MV-4-11 (cell line): ENCODE results near the gene CRIP1.

ENCODE experiments used
- DNase-seq: peaks from one replicate; lab custom pipeline; 2025; lab: John Stamatoyannopoulos, UW

The CRIP1 gene

GRCh38 chr14:105486163-105486973 lies at the start of gene CRIP1:
Gene CRIP1, plus strand, starts transcription at chr14:105486886. Its CDS starts 374 bp downstream, at chr14:105487260.
- DNase-seq: no peak

GRCh38 chr14:105436891-105437722 lies 49.6 kb upstream of the CRIP1 start:
- DNase-seq: no peak

GRCh38 chr14:105437723-105438500 lies 48.8 kb upstream of the CRIP1 start:
- DNase-seq: no peak

DNA sequence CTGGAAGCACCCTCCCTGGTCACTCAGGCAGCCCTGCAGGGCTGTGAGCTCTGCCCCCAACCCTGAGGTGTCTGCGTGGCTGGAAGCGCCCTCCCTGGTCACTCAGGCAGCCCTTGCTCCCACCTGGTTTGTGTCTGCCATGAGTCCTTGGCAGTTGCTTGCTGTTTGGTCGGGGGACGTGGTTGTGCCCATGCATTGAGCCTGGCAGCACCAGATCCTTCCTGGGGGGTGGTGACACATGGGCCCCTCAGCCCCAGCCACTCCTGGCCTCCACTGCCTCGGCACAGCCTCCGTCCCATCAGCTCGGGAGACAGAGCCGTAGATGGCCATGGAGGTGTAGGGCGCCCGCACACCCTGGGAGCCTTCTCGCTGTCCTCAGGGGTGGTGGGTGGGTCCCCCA lies 47.5 kb upstream of the CRIP1 start:
- DNase-seq: no peak

DNA sequence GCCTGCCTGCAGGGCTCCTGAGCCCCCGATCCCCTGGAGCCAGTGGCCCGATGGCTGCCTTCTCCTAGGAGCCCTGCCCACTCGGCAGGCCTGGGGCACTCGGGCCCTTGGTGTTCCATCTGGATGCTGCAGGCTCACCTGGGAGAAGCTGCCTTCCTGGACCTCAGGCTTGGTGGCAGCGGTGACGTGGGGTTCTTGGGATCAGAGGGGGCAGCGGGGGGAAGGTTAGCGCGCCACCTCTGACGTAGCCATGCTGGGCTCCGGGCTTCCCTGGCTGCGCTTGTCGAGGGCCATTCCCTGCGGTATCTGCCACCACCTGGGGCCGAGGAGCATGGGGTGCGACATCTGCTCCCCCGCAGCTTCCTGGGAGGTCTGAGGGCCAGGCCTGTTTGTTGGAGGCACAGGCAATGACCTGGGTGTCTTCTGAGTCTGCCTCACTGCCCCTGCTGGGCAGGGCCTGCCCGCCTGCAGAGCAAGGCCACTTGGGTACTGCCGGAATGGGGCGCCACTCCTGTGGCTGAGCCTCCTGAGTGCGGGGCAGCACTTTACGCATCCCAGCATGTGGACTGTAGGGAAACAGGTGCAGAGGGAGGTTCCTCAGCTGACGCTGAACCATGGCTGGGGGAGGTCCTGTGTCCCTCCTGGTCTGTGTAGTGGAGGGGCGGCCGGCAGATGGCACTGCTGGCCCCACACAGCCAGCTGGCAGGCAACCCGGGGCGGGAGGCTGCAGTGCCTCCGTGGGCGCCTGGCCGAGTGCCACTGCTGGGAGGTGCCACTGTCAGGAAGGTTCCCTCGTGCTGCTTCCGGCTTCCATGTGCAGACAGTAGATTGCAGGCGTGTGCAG lies 46.8 kb upstream of the CRIP1 start:
- DNase-seq: no peak

- DNase-seq: no peak
These were observed 46.2 kb upstream of the CRIP1 start for GRCh38 chr14:105440554-105440900.

- DNase-seq: no peak
These were observed 45.7 kb upstream of the CRIP1 start for GRCh38 chr14:105440992-105441391.

DNA sequence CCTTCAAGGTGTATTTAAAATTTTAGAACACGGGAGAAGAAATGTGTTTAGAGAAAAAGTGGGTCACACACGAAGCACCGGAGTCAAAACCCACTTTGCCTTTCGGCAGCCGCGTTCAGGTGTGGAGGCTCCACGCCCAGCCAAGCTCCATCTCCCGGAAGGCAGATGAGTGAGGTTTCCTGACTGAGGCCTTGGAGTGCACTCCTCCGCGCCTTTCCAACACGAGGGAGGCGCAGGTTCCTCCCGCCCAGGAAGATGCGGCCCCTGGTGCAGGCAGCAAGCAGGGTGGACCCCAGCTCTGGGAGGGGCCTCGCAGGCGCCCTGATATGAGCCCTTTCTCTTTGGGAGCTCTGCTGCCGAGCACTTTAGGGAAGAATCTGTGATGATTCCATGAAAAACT lies 44.6 kb upstream of the CRIP1 start:
- no peak for DNase-seq

DNA sequence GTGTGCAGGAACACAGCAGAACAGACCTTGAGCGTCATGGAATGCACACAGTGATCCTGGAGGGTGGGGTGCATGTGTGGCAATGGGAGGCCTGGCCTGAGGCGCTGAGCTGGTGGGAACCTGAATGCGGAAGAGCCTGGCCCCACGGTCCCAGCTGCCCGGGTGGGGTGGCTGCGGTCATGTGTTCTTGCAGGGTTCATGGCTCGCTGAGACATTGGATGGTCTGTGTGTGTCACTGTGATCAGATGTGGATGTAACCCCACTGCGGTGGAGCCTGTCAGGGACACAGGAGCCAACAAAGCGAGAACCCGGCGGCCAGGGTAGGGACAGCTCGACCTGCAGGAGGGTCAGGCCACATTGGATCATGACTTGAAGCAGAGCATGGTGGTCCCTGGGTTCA lies 43.9 kb upstream of the CRIP1 start:
- DNase-seq: no peak

DNA sequence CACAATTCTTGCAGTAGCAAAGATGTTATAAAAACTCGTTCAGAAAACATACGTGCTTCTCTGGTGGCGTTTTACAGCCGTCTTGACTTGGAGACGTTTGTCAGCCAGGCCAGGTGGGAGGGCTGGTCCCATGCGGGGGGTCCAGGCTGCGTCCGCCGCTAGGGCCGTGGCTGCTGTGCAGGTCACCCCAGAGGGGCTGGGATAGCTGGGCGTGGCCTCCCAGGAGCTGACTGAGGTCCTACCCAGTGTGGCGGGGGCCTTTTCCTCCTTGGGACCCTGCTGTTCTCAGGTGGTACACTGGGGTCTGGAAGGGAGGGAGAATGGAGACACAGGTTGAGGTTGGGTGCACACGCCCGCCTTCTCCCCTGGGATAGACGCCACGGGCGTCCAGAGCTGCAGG lies 41.8 kb upstream of the CRIP1 start:
- no peak for DNase-seq

GRCh38 chr14:105445290-105445689 lies 41.4 kb upstream of the CRIP1 start:
- no peak for DNase-seq

GRCh38 chr14:105445901-105446845 lies 40.5 kb upstream of the CRIP1 start:
- no peak for DNase-seq

GRCh38 chr14:105446971-105447370 lies 39.7 kb upstream of the CRIP1 start:
- DNase-seq: no peak

DNA sequence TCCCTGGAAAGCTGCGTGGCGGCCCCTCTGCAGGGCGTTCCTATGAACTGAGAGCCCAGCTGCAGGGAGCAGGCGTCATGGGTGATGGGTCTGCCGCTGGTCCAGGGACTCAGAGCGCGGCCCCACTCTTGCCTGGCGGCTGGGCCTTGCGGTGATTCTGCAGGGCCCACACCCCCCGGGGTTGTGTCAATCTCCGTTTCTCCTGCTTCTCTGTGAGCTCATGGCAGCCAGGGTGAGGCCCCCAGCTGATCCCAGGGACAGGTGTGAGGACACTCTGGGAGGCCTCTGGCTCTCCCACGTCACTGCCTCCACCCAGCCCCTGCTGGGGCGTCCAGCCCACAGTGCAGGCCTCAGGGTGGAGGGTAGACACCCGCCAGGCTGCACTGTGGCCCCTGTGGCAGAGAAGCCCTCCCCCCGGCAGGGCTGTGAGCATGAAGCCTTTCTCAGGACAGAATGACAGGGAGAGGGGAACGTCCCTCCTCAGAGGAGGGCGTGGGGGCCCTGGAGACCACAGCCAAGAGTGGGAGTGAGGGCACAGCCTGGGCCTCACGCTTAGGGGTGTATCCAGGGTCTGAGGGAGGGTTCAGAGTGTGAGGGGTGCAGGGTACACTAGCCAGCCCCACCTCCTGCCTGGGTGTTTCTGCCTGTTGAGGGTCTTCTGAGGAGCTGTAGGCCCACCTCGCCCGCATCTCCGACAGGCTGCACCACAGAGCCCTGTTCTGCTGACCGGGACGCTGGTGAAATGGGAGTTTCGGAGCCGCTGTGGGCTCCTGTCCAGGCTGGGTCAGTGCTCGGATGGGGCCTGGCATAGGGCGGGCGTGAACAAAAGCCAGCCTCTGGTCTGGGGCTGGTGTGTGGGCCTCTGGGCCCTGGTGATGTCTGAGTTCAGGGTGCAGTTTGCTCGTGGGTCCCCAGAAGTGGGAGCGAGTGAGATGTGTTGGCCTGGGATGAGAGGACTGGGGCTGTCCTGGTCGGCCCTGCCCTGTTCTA lies 38.7 kb upstream of the CRIP1 start:
- DNase-seq: no peak

GRCh38 chr14:105448706-105449111 lies 38.0 kb upstream of the CRIP1 start:
- DNase-seq: peak; percentile 9

GRCh38 chr14:105449276-105450122 lies 37.2 kb upstream of the CRIP1 start:
- no peak for DNase-seq

- DNase-seq: no peak
These were observed 36.6 kb upstream of the CRIP1 start for GRCh38 chr14:105450123-105450505.
